GM18873 (cell line): ENCODE results near the gene NREP.
A peak's percentile ranks its signal among the peaks of the same experiment; 100 is the strongest.

ENCODE experiments used
- ATAC-seq: cut with Tn5 transposase; IDR thresholded peaks from one replicate; pipeline ENCODE4 v1.9.1; 2021; ENCODE audit warnings: mild to moderate bottlenecking, moderate library complexity, moderate number of reproducible peaks; ENCODE audit not compliant: unreplicated experiment, low FRiP score

NREP gene

GRCh38 chr5:111756581-111757354 is at the start of gene NREP:
TSS of gene NREP (minus strand) at chr5:111757194. CDS start at chr5:111755772, 1,422 bp downstream.
- ATAC-seq: peak; percentile 14

- no peak for ATAC-seq
Measured at GRCh38 chr5:111806753-111807152, 49.8 kb upstream of the NREP start.

GRCh38 chr5:111806156-111806555 is 49.2 kb upstream of the NREP start:
- no peak for ATAC-seq

- ATAC-seq: no peak
Measured at GRCh38 chr5:111805071-111805470, 48.1 kb upstream of the NREP start.

- no peak for ATAC-seq
Measured at GRCh38 chr5:111800351-111800750, 43.4 kb upstream of the NREP start.

- no peak for ATAC-seq
Measured at GRCh38 chr5:111795142-111795541, 38.1 kb upstream of the NREP start.

- ATAC-seq: no peak
Measured at GRCh38 chr5:111792471-111793058, 35.6 kb upstream of the NREP start.

GRCh38 chr5:111790295-111790694 is 33.3 kb upstream of the NREP start:
- ATAC-seq: no peak

GRCh38 chr5:111787006-111787405 is 30.0 kb upstream of the NREP start:
- no peak for ATAC-seq

GRCh38 chr5:111784491-111785181 is 27.6 kb upstream of the NREP start:
- no peak for ATAC-seq

- no peak for ATAC-seq
Measured at GRCh38 chr5:111783537-111783936, 26.5 kb upstream of the NREP start.

- no peak for ATAC-seq
Measured at GRCh38 chr5:111782216-111782615, 25.2 kb upstream of the NREP start.

GRCh38 chr5:111781200-111781599 is 24.2 kb upstream of the NREP start:
- ATAC-seq: no peak

GRCh38 chr5:111779922-111780292 is 22.9 kb upstream of the NREP start:
- ATAC-seq: no peak

- ATAC-seq: no peak
Measured at GRCh38 chr5:111779260-111779921, 22.4 kb upstream of the NREP start.

GRCh38 chr5:111776913-111777781 is 20.2 kb upstream of the NREP start:
- ATAC-seq: no peak

GRCh38 chr5:111775224-111775623 is 18.2 kb upstream of the NREP start:
- no peak for ATAC-seq

- ATAC-seq: no peak
Measured at GRCh38 chr5:111774525-111774924, 17.5 kb upstream of the NREP start.

- ATAC-seq: no peak
Measured at GRCh38 chr5:111772456-111773122, 15.6 kb upstream of the NREP start.

GRCh38 chr5:111769541-111769940 is 12.5 kb upstream of the NREP start:
- no peak for ATAC-seq
